HCT116 (cell line): ENCODE results near the gene RBPMS2.

Source experiments
- EGR1 ChIP-seq: IDR thresholded peaks from 2 replicates; pipeline ENCODE4 v1.6.1; 2012; ENCODE audit warnings: low read depth
- EZH2phosphoT487 ChIP-seq: fragments of 200-600 bp; IDR thresholded peaks from 2 replicates; pipeline ENCODE4 v1.6.1; 2018; ENCODE audit warnings: antibody characterized with exemption, borderline replicate concordance
- POLR2A ChIP-seq: IDR thresholded peaks from 2 replicates; pipeline ENCODE4 v1.7.0; 2011; ENCODE audit warnings: borderline replicate concordance; ENCODE audit not compliant: insufficient read depth, insufficient read length; ENCODE audit errors: extremely low read depth
- POLR2AphosphoS5 ChIP-seq: IDR thresholded peaks from 2 replicates; pipeline ENCODE4 v1.6.1; 2011; ENCODE audit warnings: mild to moderate bottlenecking, low read depth, low read length, moderate library complexity
- ZFX ChIP-seq: fragments of 450-650 bp; IDR thresholded peaks from 2 replicates; pipeline ENCODE4 v1.6.1; 2017
- TF ChIP-seq, protein P1 (sequence below), 3 experiments: fragments of 200-600 bp in 1 of 3; sonication (generic) in 1 of 3; IDR thresholded peaks in 2 of 3; conservative IDR thresholded peaks in 1 of 3; 2 replicates each; pipeline ENCODE4 v1.5.1; 2012 to 2017; ENCODE audit warnings: low read depth in 2 of 3, low read length in 2 of 3, antibody characterized with exemption in 1 of 3, borderline replicate concordance in 1 of 3, control low read depth in 1 of 3, mild to moderate bottlenecking in 1 of 3, mixed read lengths in 1 of 3, mixed run types in 1 of 3, moderate library complexity in 1 of 3; ENCODE audit not compliant: insufficient read depth in 1 of 3

DNA sequence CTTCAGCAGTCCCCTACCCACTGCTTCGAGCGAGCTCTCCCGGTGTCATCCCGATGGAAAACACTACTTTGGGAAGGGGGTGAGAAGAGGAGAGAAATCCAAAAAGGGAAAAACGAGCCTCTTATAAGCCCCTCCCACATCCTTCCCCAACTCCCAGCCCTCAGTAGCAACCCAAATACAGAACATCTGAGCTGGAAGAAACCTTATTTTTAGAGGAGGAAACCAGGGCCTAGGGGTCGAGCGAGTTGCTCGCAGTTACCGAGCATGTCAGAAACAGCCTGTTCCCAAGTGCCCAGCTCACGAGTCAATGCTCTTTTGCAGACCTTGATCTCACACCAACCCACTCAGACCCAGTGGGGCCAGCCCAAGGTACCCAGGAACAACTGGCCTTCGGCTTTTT, 14.2 kb downstream of the RBPMS2 start:
- TF ChIP-seq ZFX (no peak), POLR2AphosphoS5 (no peak), POLR2A (no peak), EGR1 (no peak), EZH2phosphoT487 (no peak)
- TF ChIP-seq, protein P1, sequence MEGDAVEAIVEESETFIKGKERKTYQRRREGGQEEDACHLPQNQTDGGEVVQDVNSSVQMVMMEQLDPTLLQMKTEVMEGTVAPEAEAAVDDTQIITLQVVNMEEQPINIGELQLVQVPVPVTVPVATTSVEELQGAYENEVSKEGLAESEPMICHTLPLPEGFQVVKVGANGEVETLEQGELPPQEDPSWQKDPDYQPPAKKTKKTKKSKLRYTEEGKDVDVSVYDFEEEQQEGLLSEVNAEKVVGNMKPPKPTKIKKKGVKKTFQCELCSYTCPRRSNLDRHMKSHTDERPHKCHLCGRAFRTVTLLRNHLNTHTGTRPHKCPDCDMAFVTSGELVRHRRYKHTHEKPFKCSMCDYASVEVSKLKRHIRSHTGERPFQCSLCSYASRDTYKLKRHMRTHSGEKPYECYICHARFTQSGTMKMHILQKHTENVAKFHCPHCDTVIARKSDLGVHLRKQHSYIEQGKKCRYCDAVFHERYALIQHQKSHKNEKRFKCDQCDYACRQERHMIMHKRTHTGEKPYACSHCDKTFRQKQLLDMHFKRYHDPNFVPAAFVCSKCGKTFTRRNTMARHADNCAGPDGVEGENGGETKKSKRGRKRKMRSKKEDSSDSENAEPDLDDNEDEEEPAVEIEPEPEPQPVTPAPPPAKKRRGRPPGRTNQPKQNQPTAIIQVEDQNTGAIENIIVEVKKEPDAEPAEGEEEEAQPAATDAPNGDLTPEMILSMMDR (IDR thresholded peaks at IDR 0.05 in 2 of 3, conservative IDR thresholded peaks at IDR 0.05 in 1 of 3; ENCODE audit: borderline replicate concordance in 1 of 3, insufficient read depth in 1 of 3, low read depth in 2 of 3, low read length in 2 of 3): no peak
